Mammary epithelial cell (primary cell): Measurements from ENCODE around the gene SCRN3.

Experiments
- EZH2 ChIP-seq: IDR thresholded peaks from 2 replicates; pipeline ENCODE4 v1.6.1; 2012; ENCODE audit warnings: low read length, inconsistent platforms, borderline replicate concordance
- TF ChIP-seq, protein P1 (sequence below), 2 donors: IDR thresholded peaks in 1 of 2; conservative IDR thresholded peaks in 1 of 2; 2 replicates each; pipeline ENCODE4 v1.5.1; 2011 to 2012; ENCODE audit warnings: inconsistent platforms in 2 of 2, low read length in 2 of 2, mild to moderate bottlenecking in 2 of 2, control low read depth in 1 of 2, low read depth in 1 of 2; ENCODE audit not compliant: insufficient read depth in 1 of 2; ENCODE audit errors: extremely low read depth in 1 of 2

DNA sequence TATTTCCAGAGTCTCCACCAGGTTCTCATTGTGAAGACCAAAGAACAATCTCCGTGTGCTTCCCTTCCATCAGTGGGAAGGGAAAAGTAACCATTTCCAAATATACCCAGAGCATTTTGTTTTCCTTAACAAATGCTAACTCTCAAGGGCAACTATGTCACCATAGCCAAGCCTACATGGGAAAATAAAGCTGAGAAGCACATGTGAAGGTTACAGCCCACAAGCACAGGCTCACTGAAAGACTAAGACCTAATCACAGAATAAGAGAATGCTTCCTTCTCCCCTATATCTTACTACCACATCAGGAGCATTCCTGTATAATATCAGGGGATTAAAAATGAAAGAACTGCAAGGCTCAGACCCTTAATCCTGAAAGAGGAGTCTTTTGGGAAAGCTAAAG, 32.6 kb upstream of the SCRN3 start:
- TF ChIP-seq, protein P1, sequence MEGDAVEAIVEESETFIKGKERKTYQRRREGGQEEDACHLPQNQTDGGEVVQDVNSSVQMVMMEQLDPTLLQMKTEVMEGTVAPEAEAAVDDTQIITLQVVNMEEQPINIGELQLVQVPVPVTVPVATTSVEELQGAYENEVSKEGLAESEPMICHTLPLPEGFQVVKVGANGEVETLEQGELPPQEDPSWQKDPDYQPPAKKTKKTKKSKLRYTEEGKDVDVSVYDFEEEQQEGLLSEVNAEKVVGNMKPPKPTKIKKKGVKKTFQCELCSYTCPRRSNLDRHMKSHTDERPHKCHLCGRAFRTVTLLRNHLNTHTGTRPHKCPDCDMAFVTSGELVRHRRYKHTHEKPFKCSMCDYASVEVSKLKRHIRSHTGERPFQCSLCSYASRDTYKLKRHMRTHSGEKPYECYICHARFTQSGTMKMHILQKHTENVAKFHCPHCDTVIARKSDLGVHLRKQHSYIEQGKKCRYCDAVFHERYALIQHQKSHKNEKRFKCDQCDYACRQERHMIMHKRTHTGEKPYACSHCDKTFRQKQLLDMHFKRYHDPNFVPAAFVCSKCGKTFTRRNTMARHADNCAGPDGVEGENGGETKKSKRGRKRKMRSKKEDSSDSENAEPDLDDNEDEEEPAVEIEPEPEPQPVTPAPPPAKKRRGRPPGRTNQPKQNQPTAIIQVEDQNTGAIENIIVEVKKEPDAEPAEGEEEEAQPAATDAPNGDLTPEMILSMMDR (conservative IDR thresholded peaks at IDR 0.05 in 1 of 2, IDR thresholded peaks at IDR 0.05 in 1 of 2; ENCODE audit: extremely low read depth in 1 of 2, insufficient read depth in 1 of 2, low read depth in 1 of 2, low read length in 2 of 2), result no peak
- no peak for TF ChIP-seq EZH2
